ENCODE measurements around the gene SPIRE2. TPM values are rescaled to one million over a fixed set of nuclear protein-coding genes. Genes with fewer than 3 reads are reported as not detected.
"Not testable (repeated sequence)": the region's sequence is repeated elsewhere in the genome, so short reads cannot be mapped to it uniquely, and the experiment has no call there.

The SPIRE2 gene
- total RNA-seq, 1 experiment from 2014 or later: 29.6 TPM

DNA sequence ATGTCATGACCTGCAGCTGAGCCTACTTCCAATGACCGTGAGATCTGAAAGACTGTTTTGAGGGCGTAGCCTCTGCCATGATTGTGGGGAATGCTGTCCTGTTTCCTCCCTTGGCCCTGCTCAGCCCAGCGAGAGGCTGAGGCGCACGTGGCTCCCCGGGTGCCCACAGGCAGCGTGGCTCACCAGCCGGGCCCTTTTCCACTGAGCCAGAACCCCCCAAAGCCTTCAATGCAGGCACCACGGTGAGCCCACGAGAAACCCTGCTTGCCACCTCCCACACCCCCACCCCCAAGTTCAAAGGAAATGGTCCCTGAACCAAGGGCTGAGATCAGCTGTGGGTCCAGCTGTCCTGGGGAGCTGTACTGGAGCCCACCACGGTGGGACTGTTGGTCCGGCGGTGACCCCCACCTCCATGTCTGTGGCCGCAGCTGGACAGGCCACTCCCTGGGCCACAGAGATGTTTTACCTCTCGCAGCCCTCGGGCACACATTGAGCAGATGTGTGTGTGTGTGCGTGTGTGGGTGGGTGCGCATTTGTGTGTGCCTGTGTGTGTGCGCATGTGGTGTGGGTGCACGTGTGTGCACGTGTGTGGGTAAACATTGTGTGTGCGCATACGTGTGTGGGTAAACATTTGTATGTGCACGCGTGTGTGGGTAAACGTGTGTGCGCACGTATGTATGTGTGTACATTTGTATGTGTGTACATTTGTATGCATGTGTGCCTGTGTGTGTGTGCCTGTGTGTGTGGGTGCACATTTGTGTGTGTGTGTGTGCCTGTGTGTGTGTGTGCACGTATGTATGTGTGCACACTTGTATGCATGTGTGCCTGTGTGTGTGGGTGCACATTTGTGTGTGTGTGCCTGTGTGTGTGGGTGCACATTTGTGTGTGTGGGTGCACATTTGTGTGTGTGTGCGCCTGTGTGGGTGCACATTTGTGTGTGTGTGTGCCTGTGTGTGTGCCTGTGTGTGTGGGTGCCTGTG is 85.4 kb downstream of the SPIRE2 start:
- Mint-ChIP-seq H3K9me3 (ENCODE audit: unreplicated experiment) (no peaks in the 10 kb centered on the region), H3K4me3 (ENCODE audit: unreplicated experiment) (no peak overlapping the region), H3K36me3 (ENCODE audit: insufficient read depth, unreplicated experiment) (peaks cover 86% of the 10 kb centered on the region), H3K27me3 (ENCODE audit: insufficient read depth, unreplicated experiment) (no peaks in the 10 kb centered on the region), H3K4me1 (ENCODE audit: low read depth, unreplicated experiment) (no peaks in the 10 kb centered on the region), H3K27ac (ENCODE audit: unreplicated experiment) (peak overlapping the region; percentile 61)
- peaks cover 1% of the 10 kb centered on the region; the same call in 1 of the 2 replicates for H3K36me3 ChIP-seq (ENCODE audit: control insufficient read depth, insufficient read depth, low read length)
- H3K27me3 ChIP-seq (replicated peaks; ENCODE audit: control insufficient read depth, insufficient read depth, low read length): no peaks in the 10 kb centered on the region
- intact Hi-C loops (cut with micrococcal nuclease; ENCODE audit: unreplicated experiment): no loop called here
- H3K9me3 ChIP-seq: no peaks in the 10 kb centered on the region
- TF ChIP-seq, protein P1, sequence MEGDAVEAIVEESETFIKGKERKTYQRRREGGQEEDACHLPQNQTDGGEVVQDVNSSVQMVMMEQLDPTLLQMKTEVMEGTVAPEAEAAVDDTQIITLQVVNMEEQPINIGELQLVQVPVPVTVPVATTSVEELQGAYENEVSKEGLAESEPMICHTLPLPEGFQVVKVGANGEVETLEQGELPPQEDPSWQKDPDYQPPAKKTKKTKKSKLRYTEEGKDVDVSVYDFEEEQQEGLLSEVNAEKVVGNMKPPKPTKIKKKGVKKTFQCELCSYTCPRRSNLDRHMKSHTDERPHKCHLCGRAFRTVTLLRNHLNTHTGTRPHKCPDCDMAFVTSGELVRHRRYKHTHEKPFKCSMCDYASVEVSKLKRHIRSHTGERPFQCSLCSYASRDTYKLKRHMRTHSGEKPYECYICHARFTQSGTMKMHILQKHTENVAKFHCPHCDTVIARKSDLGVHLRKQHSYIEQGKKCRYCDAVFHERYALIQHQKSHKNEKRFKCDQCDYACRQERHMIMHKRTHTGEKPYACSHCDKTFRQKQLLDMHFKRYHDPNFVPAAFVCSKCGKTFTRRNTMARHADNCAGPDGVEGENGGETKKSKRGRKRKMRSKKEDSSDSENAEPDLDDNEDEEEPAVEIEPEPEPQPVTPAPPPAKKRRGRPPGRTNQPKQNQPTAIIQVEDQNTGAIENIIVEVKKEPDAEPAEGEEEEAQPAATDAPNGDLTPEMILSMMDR (IDR thresholded peaks at IDR 0.05; ENCODE audit: insufficient read depth in 1 of 2, low read depth in 1 of 2, low read length in 1 of 2, severe bottlenecking in 1 of 2, unreplicated experiment in 1 of 2): no peak
- no TSS peak for BruUV-seq (replicated peaks)
- H3K4me1 ChIP-seq: peaks cover 5% of the 10 kb centered on the region; the same call in 1 of the 2 replicates
- CTCF ChIA-PET: no interaction called here
- POLR2A ChIA-PET: no interaction called here
- no peak overlapping the region for H3K4me3 ChIP-seq (ENCODE audit: low read depth, low read length)
- DNase-seq: no peak

DNA sequence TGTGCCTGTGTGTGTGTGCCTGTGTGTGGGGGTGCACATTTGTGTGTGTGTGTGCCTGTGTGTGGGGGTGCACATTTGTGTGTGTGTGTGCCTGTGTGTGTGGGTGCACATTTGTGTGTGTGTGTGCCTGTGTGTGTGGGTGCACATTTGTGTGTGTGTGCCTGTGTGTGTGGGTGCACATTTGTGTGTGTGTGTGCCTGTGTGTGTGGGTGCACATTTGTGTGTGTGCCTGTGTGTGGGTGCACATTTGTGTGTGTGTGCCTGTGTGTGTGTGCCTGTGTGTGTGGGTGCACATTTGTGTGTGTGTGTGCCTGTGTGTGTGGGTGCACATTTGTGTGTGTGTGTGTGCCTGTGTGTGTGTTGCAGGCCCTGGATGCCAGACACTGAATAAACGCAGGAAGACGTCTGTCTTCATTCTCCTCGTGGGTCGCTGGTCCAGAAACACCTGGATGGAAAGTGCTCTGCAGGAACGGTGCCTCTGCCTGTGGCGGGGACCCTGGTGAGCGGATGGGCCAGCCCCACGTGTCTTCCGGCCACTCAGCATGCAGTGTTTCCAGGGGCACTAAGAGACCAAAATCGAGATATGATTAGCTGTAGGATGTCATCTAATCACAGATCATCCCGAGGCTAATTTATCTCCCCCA is 86.5 kb downstream of the SPIRE2 start:
- intact Hi-C loops (cut with micrococcal nuclease; ENCODE audit: unreplicated experiment); BruUV-seq (replicated peaks): not testable (repeated sequence)

DNA sequence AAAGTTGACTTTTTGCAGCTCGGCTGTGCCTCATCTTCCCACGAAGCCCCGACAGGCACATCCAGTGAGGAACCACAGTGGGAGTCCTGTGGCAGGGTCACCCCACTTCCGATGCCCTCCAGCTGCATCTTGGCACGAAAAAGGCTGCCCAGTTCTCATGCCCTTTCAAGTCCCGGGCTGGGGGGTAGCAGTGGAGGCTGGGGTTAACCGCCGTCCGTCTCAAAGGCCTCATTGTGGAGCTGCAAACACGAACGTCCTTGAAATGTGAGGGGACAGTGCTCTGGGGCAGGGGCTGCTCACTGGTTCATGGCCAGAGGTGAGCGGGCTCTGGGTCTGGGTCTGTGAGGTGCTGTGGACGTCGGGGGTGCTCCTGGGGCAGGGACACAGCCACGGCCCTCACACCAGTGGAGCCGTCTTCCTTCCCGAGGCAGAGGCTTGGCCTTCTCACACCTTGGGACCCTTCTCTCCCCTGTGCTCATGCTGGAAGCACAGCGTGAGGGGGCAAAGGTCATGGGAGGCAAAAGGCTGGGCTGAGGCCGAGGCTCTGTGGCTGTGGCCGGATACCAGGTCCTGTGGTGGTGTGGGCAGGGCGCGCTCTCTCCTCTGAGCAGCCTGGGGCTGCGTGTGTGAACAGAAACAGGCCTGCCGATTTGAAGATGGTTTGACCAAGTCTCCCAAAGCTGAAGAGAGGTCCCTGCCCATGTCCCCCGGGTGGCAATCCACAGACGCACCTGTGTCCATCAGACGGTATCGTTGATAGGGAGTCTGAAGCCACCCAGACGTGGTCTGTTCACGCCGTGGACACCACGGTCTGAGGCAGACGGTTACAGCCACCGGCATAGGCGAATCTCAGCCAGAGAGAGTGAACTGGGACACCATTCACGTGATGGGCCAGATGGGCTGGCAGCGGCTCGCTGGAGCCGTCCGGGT is 87.3 kb downstream of the SPIRE2 start:
- Mint-ChIP-seq H3K36me3 (ENCODE audit: insufficient read depth, unreplicated experiment) (peaks cover 77% of the 10 kb centered on the region), H3K27me3 (ENCODE audit: insufficient read depth, unreplicated experiment) (no peaks in the 10 kb centered on the region), H3K4me1 (ENCODE audit: low read depth, unreplicated experiment) (peaks cover 6% of the 10 kb centered on the region), H3K4me3 (ENCODE audit: unreplicated experiment) (no peak overlapping the region), H3K27ac (ENCODE audit: unreplicated experiment) (peak overlapping the region; percentile 46), H3K9me3 (ENCODE audit: unreplicated experiment) (no peaks in the 10 kb centered on the region)
- BruUV-seq (replicated peaks): no TSS peak
- TF ChIP-seq, protein P1 (IDR thresholded peaks at IDR 0.05; ENCODE audit: insufficient read depth in 1 of 2, low read depth in 1 of 2, low read length in 1 of 2, severe bottlenecking in 1 of 2, unreplicated experiment in 1 of 2): no peak
- H3K9me3 ChIP-seq: no peaks in the 10 kb centered on the region
- peaks cover 9% of the 10 kb centered on the region; the same call in 1 of the 2 replicates for H3K4me1 ChIP-seq
- H3K27me3 ChIP-seq (replicated peaks; ENCODE audit: control insufficient read depth, insufficient read depth, low read length): no peaks in the 10 kb centered on the region
- no peak overlapping the region for H3K4me3 ChIP-seq (ENCODE audit: low read depth, low read length)
- DNase-seq: no peak
- intact Hi-C loops (cut with micrococcal nuclease; ENCODE audit: unreplicated experiment): no loop called here
- POLR2A ChIA-PET: no interaction called here
- H3K36me3 ChIP-seq (ENCODE audit: control insufficient read depth, insufficient read depth, low read length): peaks cover 1% of the 10 kb centered on the region; the same call in 1 of the 2 replicates
- CTCF ChIA-PET: interaction anchor here (0.6 kb wide), 1 partner anchor 48 kb away, joined by 3 read pairs; no protein-coding TSS in a partner anchor

More for the DNA sequence above, 86.5 kb downstream of the SPIRE2 start:
- H3K4me3 Mint-ChIP-seq (ENCODE audit: unreplicated experiment); DNase-seq; H3K27me3 Mint-ChIP-seq (ENCODE audit: insufficient read depth, unreplicated experiment); H3K4me1 Mint-ChIP-seq (ENCODE audit: low read depth, unreplicated experiment); H3K4me3 ChIP-seq (ENCODE audit: low read depth, low read length); H3K9me3 Mint-ChIP-seq (ENCODE audit: unreplicated experiment); POLR2A ChIA-PET; CTCF ChIA-PET; H3K36me3 ChIP-seq (ENCODE audit: control insufficient read depth, insufficient read depth, low read length); H3K4me1 ChIP-seq; H3K9me3 ChIP-seq; H3K27me3 ChIP-seq (replicated peaks; ENCODE audit: control insufficient read depth, insufficient read depth, low read length): not testable (repeated sequence)
- Mint-ChIP-seq H3K27ac (ENCODE audit: unreplicated experiment) (peak overlapping the region; percentile 46), H3K36me3 (ENCODE audit: insufficient read depth, unreplicated experiment) (peaks cover 80% of the 10 kb centered on the region)

Data from Caco-2 (cell line).